CD4-positive, alpha-beta T cell treated with Interleukin-17A for 4 hours (primary cell): Measurements from ENCODE around the gene SSBP2.
"Not testable (repeated sequence)": the region's sequence is repeated elsewhere in the genome, so short reads cannot be mapped to it uniquely, and the experiment has no call there.

ENCODE experiments used
- DNase-seq: peaks from one replicate; pipeline ENCODE4 v3.0.0-alpha.2; 2020; ENCODE audit warnings: mixed read lengths

Gene SSBP2

GRCh38 chr5:81420039-81420667 is 330.7 kb downstream of the SSBP2 start:
- DNase-seq = no peak

GRCh38 chr5:81418606-81419005 is 332.3 kb downstream of the SSBP2 start:
- no peak for DNase-seq

GRCh38 chr5:81417052-81417451 is 333.8 kb downstream of the SSBP2 start:
- no peak for DNase-seq

- no peak for DNase-seq
These were observed 341.0 kb downstream of the SSBP2 start for GRCh38 chr5:81409896-81410295.

GRCh38 chr5:81409361-81409760 is 341.5 kb downstream of the SSBP2 start:
- no peak for DNase-seq

- DNase-seq = no peak
These were observed 342.4 kb downstream of the SSBP2 start for GRCh38 chr5:81408496-81408895.

- DNase-seq = not testable (repeated sequence)
These were observed 343.1 kb downstream of the SSBP2 start for GRCh38 chr5:81407811-81408210.

- no peak for DNase-seq
These were observed 345.6 kb downstream of the SSBP2 start for GRCh38 chr5:81405126-81405891.

GRCh38 chr5:81402192-81402930 is 348.5 kb downstream of the SSBP2 start:
- no peak for DNase-seq

- DNase-seq = no peak
These were observed 349.6 kb downstream of the SSBP2 start for GRCh38 chr5:81401266-81401665.

- DNase-seq = no peak
These were observed 350.5 kb downstream of the SSBP2 start for GRCh38 chr5:81400375-81400774.

GRCh38 chr5:81398741-81399140 is 352.2 kb downstream of the SSBP2 start:
- no peak for DNase-seq

GRCh38 chr5:81397176-81397575 is 353.7 kb downstream of the SSBP2 start:
- no peak for DNase-seq

GRCh38 chr5:81395262-81395661 is 355.6 kb downstream of the SSBP2 start:
- DNase-seq = no peak

- DNase-seq = no peak
These were observed 356.8 kb downstream of the SSBP2 start, which contains the start of gene ACOT12 for GRCh38 chr5:81393783-81394718. Gene ACOT12 (minus strand): TSS chr5:81394134. CDS start chr5:81394114, 20 bp downstream.

GRCh38 chr5:81393430-81393782 is 357.5 kb downstream of the SSBP2 start:
- no peak for DNase-seq

GRCh38 chr5:81389025-81389424 is 361.9 kb downstream of the SSBP2 start:
- DNase-seq = no peak

GRCh38 chr5:81388169-81388568 is 362.7 kb downstream of the SSBP2 start:
- DNase-seq = no peak

GRCh38 chr5:81383867-81384266 is 367.0 kb downstream of the SSBP2 start:
- no peak for DNase-seq

- no peak for DNase-seq
These were observed 379.5 kb downstream of the SSBP2 start for GRCh38 chr5:81371354-81371876.

GRCh38 chr5:81370912-81371311 is 380.0 kb downstream of the SSBP2 start:
- DNase-seq = no peak

- DNase-seq = no peak
These were observed 385.4 kb downstream of the SSBP2 start for GRCh38 chr5:81365541-81365940.
